Loucy (cell line): ENCODE measurements around the gene TRPV6.

Experiments
- H2AFZ ChIP-seq: fragments of 200-600 bp; sonication (generic); 2 replicates; pipeline ENCODE4 v1.6.0; 2016; ENCODE audit warnings: antibody characterized with exemption, mild to moderate bottlenecking, low read length, moderate library complexity
- H3F3A ChIP-seq: fragments of 200-600 bp; 2 replicates; pipeline ENCODE4 v1.6.0; 2016; ENCODE audit warnings: antibody characterized with exemption, low read depth, mild to moderate bottlenecking
- H3K27me3 ChIP-seq: fragments of 200-600 bp; sonication (generic); 2 replicates; pipeline ENCODE4 v1.6.1; 2014; ENCODE audit warnings: low read length, mild to moderate bottlenecking; ENCODE audit not compliant: insufficient read depth, poor library complexity, severe bottlenecking
- H3K36me3 ChIP-seq: fragments of 200-600 bp; sonication (generic); 2 replicates; pipeline ENCODE4 v1.6.1; 2016; ENCODE audit warnings: low read length; ENCODE audit not compliant: insufficient read depth
- H3K4me1 ChIP-seq: fragments of 200-600 bp; sonication (generic); 2 replicates; pipeline ENCODE4 v1.5.1; 2014; ENCODE audit warnings: low read length, mild to moderate bottlenecking; ENCODE audit not compliant: insufficient read depth, poor library complexity, severe bottlenecking
- H3K4me2 ChIP-seq: fragments of 200-600 bp; sonication (generic); 2 replicates; pipeline ENCODE4 v1.6.0; 2014; ENCODE audit warnings: antibody characterized with exemption, low read length, low read depth, mild to moderate bottlenecking; ENCODE audit not compliant: poor library complexity, severe bottlenecking
- H3K4me3 ChIP-seq: fragments of 200-600 bp; sonication (generic); 2 replicates; pipeline ENCODE4 v1.5.1; 2014; ENCODE audit warnings: low read length, mild to moderate bottlenecking, mixed read lengths; ENCODE audit not compliant: poor library complexity, severe bottlenecking
- H3K79me2 ChIP-seq: fragments of 200-600 bp; sonication (generic); 2 replicates; pipeline ENCODE4 v1.6.1; 2014; ENCODE audit warnings: low read length; ENCODE audit not compliant: insufficient read depth
- H3K9ac ChIP-seq: fragments of 200-600 bp; sonication (generic); 2 replicates; pipeline ENCODE4 v1.6.0; 2014; ENCODE audit warnings: mild to moderate bottlenecking, low read depth, low read length, moderate library complexity; ENCODE audit not compliant: poor library complexity, severe bottlenecking
- H3K9me2 ChIP-seq: fragments of 200-600 bp; sonication (generic); replicated peaks from 2 replicates; pipeline ENCODE4 v1.6.1; 2016; ENCODE audit warnings: low read depth, low read length, mixed read lengths
- H3K9me3 ChIP-seq: fragments of 200-600 bp; sonication (generic); 2 replicates; pipeline ENCODE4 v1.6.1; 2014; ENCODE audit warnings: mild to moderate bottlenecking, antibody characterized with exemption, low read length, low read depth; ENCODE audit not compliant: insufficient read depth
- H4K20me1 ChIP-seq: fragments of 200-600 bp; sonication (generic); 2 replicates; pipeline ENCODE4 v1.6.0; 2014; ENCODE audit warnings: antibody characterized with exemption, low read length, mild to moderate bottlenecking; ENCODE audit not compliant: insufficient read depth, poor library complexity, severe bottlenecking
- EZH2phosphoT487 ChIP-seq: fragments of 200-600 bp; IDR thresholded peaks from 2 replicates; pipeline ENCODE4 v1.6.1; 2018; ENCODE audit warnings: antibody characterized with exemption, mild to moderate bottlenecking, moderate library complexity, borderline replicate concordance
- TF ChIP-seq, protein P1 (sequence below): fragments of 200-600 bp; sonication (generic); conservative IDR thresholded peaks from 2 replicates; pipeline ENCODE4 v1.5.1; 2014; ENCODE audit warnings: mild to moderate bottlenecking, antibody characterized with exemption, low read length

Gene TRPV6

DNA sequence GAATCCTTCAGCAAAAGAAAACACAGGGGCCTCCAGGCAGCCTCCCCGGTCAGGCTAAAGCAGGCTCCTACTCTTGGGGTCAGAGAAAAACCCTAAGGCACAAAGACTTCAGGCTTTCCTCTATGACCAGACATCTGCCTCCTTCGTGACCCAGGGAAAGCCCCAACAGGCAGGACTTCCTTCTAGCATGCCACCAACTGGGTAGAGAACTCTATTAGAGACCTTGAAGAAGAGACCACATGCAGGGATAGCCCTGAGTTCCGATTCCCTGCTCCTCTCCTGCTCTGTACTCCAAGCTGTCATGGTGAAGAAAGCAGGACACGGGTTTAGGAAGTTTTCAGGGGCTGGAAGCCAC is 1.3 kb downstream of the TRPV6 start:
- H3K36me3 ChIP-seq: no peaks in the 10 kb centered on the region
- H3K9ac ChIP-seq: no peak overlapping the region
- TF ChIP-seq, protein P1, sequence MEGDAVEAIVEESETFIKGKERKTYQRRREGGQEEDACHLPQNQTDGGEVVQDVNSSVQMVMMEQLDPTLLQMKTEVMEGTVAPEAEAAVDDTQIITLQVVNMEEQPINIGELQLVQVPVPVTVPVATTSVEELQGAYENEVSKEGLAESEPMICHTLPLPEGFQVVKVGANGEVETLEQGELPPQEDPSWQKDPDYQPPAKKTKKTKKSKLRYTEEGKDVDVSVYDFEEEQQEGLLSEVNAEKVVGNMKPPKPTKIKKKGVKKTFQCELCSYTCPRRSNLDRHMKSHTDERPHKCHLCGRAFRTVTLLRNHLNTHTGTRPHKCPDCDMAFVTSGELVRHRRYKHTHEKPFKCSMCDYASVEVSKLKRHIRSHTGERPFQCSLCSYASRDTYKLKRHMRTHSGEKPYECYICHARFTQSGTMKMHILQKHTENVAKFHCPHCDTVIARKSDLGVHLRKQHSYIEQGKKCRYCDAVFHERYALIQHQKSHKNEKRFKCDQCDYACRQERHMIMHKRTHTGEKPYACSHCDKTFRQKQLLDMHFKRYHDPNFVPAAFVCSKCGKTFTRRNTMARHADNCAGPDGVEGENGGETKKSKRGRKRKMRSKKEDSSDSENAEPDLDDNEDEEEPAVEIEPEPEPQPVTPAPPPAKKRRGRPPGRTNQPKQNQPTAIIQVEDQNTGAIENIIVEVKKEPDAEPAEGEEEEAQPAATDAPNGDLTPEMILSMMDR: no peak
- no peak for TF ChIP-seq EZH2phosphoT487
- no peak overlapping the region for H3K4me2 ChIP-seq
- H3K79me2 ChIP-seq: no peaks in the 10 kb centered on the region
- H3K27me3 ChIP-seq: no peaks in the 10 kb centered on the region
- H3K9me3 ChIP-seq: no peaks in the 10 kb centered on the region
- H4K20me1 ChIP-seq: no peaks in the 10 kb centered on the region
- H3K4me3 ChIP-seq: no peak overlapping the region
- no peak overlapping the region for H2AFZ ChIP-seq
- H3K9me2 ChIP-seq: no peaks in the 10 kb centered on the region
- H3K4me1 ChIP-seq: no peaks in the 10 kb centered on the region
- no peaks in the 10 kb centered on the region for H3F3A ChIP-seq

DNA sequence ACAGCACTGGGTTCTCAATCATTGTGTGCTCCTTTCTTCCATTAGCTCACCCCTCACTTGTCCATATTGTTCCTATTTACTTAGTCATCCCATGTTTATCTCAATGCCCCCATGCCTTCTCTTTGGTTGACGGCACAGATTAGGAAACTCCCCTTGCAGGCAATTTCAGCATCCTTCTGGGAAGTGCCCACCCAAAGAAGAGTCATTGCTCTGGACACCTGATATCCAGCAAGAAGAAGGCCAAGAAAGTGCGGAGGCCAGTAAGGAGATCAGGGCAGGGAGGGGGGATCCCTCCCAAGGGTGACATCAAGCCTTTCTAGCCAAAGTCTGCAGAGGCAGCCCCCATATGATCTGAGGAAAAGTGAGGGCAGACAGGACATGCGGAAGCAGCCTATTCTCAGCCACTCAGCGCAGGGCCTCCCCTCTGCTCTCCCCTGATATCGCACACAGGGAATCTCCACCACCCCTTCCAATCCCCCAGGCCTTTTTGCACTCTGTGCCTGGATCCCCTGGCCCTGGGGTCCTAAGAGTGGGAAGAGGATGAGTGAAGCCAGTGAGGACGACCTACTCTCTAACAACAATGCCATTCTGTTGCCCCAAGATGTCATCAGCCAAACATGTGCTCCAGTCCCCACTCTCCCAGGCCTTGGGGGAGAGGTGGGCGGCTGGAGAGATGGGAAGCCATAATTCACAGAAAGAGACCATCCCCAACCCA is 1.8 kb downstream of the TRPV6 start:
- Histone ChIP-seq H3K27me3 (no peaks in the 10 kb centered on the region), H3K4me3 (no peak overlapping the region), H3K9ac (no peak overlapping the region), H3K4me2 (no peak overlapping the region), H2AFZ (no peak overlapping the region), H3K79me2 (no peaks in the 10 kb centered on the region), H3K36me3 (no peaks in the 10 kb centered on the region), H3F3A (no peaks in the 10 kb centered on the region), H3K9me3 (no peaks in the 10 kb centered on the region), H3K4me1 (no peaks in the 10 kb centered on the region), H4K20me1 (no peaks in the 10 kb centered on the region), H3K9me2 (no peaks in the 10 kb centered on the region)
- TF ChIP-seq, protein P1: no peak
- no peak for TF ChIP-seq EZH2phosphoT487

DNA sequence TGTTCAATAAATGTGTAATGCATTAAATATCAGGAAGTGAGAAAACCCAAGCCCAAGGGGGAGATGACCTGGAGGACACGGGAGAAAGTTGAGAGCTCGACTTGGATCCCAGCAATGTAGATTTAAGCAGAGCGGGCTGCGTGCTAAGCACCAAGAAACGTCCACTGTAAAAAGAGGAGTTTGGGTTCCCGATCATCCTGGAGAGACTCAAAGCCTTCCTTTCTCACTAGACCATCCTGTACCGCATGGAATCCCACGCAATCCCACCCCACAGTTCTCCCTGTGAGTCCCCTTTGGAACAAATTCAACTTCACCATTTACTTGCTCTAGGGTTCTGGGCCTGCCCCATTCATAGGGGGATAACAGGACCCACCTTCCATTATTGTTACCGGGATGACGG is 2.4 kb downstream of the TRPV6 start:
- TF ChIP-seq, protein P1: no peak
- no peak for TF ChIP-seq EZH2phosphoT487
- Histone ChIP-seq H3K27me3 (no peaks in the 10 kb centered on the region), H3K9ac (no peak overlapping the region), H2AFZ (no peak overlapping the region), H3K36me3 (no peaks in the 10 kb centered on the region), H3F3A (no peaks in the 10 kb centered on the region), H3K79me2 (no peaks in the 10 kb centered on the region), H3K4me3 (no peak overlapping the region), H3K4me1 (no peaks in the 10 kb centered on the region), H4K20me1 (no peaks in the 10 kb centered on the region), H3K9me2 (no peaks in the 10 kb centered on the region), H3K4me2 (no peak overlapping the region), H3K9me3 (no peaks in the 10 kb centered on the region)
